Urinary bladder (tissue), 4 donors: ENCODE results near the gene MPO. TPM values are rescaled to one million over a fixed set of nuclear protein-coding genes. Genes with fewer than 3 reads are reported as not detected.

Experiments
- DNase-seq: peaks from one replicate; pipeline ENCODE4 v3.0.0-alpha.2; 2015; ENCODE audit errors: extremely low spot score
- H3K27ac ChIP-seq: one replicate; pipeline ENCODE4 v1.5.1; 2013; ENCODE audit warnings: low read depth, mild to moderate bottlenecking, moderate library complexity
- H3K36me3 ChIP-seq: one replicate; pipeline ENCODE4 v1.6.1; 2013; ENCODE audit warnings: mild to moderate bottlenecking, moderate library complexity; ENCODE audit not compliant: insufficient read depth
- H3K4me1 ChIP-seq: one replicate; pipeline ENCODE4 v1.6.1; 2013; ENCODE audit warnings: mild to moderate bottlenecking, moderate library complexity; ENCODE audit not compliant: insufficient read depth
- H3K4me3 ChIP-seq: one replicate; pipeline ENCODE4 v1.5.1; 2013; ENCODE audit warnings: low read depth, low read length
- WGBS: extraction: QIAGEN DNeasy Blood & Tissue Kit; methylation state at CpG from one replicate; pipeline ENCODE4 v1.1.7; 2013; 5-methylcytosine and 5-hydroxymethylcytosine counted together
- polyA plus RNA-seq: library from polyadenylated mRNA; stranded (reverse); fragments of 200-250 nt; gene quantifications from one replicate; pipeline ENCODE4 v1.2.3, GENCODE V29; 2013
- total RNA-seq: library from RNA; depleted of rRNA; stranded (reverse); fragments of >200 nt; gene quantifications from one replicate; pipeline ENCODE4 v1.2.3, GENCODE V29; 2014
- donor health status: healthy with polysubstance abuse.
- donor health status: healthy.

MPO gene
- total and polyA plus RNA-seq, 2 donors, result 0.30 to 1.0 TPM

DNA sequence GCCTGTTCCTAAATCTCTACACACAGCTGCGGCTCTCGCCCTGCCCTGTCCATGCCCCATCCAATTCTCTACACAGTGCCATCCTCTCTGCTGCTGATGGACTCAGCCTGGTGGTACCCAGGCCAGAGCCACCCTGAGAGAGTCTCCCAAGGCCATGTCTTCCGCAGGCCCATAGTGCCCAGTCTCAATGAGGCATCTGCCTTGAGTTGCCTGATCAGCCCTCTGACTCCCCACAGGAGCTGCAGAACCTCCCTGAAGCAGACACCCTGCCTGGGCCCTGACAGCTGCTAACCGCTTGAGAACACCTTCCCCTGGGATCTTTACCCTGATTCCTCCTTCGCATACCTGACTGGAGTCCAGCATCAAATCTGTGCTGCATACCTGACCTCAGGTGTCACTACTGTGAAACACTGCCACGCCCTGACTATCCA lies 34.6 kb upstream of the MPO start:
- 93% methylated on average over 6 of the region's 6 CpGs for WGBS
- Histone ChIP-seq H3K36me3 (no peaks in the 10 kb centered on the region), H3K4me3 (no peak overlapping the region), H3K27ac (no peak overlapping the region), H3K4me1 (no peaks in the 10 kb centered on the region)
- DNase-seq, result no peak

DNA sequence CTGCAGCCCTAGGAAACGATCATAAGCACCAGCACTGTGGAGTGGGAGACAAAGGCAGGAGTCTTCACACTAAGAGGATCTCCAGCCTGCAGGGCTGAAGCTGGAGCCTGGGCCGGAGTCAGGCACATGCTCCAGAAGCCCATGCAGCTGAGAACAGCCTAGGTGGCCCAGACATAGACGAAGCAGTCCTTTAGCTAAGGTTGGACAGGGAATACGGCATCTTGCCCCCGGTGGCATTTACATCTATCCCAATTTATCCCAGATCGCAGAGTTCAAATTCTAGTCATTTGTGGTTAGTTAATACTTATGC lies 33.9 kb upstream of the MPO start:
- Histone ChIP-seq H3K4me3 (no peak overlapping the region), H3K4me1 (no peaks in the 10 kb centered on the region), H3K27ac (no peak overlapping the region), H3K36me3 (no peaks in the 10 kb centered on the region)
- DNase-seq, result no peak
- WGBS, result 92% methylated on average over 6 of the region's 6 CpGs

DNA sequence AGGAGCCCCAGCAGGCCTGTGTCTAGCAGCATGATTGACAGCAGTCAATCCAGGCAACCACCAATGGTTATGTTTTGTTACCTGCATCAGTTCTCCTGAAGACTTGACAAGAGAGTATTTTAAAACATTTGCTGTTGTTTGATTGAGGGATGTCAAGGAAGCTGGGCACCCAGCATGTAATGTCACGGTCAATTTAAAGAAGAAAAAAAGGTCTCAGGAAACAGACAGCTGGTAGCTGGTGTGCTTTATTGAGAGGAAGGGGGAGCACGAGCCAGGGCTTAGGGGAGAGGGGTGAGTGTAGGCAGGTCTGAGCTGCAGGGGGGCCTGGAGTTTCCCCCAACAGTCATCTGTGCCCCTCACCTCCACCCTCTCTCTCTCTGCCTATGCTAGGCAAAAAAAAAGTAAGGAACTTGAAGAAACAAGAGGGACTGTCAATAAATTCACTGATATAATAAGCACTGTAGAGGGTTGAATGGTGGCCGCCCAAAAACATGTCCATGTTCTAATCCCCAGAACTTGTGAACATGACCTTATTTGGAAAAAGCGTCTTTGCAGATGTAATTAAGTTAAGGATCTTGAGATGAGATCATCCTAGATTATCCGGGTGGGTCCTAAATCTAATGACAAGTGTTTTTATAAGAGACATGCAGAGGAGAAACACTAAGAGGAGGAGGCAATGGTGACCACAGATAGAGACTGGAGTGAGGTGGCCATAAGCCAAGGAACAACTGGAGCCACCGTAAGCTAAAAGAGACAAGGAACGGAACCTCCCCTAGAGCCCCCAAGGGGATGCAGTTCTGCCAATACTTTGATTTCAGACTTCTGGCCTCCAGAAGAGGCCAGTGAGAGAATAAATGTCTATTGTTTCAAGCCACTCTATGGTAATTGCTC lies 33.3 kb upstream of the MPO start:
- Histone ChIP-seq H3K27ac (no peak overlapping the region), H3K4me1 (no peaks in the 10 kb centered on the region), H3K36me3 (no peaks in the 10 kb centered on the region), H3K4me3 (no peak overlapping the region)
- DNase-seq, result no peak
- WGBS, result 68% methylated on average over 7 of the region's 7 CpGs

DNA sequence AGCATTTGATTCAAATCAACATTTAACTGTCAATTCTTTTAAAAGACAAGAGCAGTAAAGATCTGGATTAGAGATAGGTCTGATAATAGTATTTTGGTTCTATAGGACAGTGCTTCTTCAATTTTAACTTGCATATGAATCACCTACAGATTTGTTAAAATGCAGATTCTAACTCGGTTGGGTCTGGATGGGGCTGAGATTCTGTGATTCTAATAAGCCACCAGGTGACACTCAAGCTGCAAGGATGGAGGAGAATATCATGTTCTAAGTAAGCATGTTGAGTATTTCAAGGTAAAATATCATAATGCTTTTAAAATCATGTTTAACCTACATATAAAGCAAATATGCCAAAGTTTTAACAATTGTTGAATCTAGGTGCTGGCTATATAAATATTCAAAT lies 32.1 kb upstream of the MPO start:
- Histone ChIP-seq H3K4me3 (no peak overlapping the region), H3K36me3 (no peaks in the 10 kb centered on the region), H3K4me1 (no peaks in the 10 kb centered on the region), H3K27ac (no peak overlapping the region)
- DNase-seq, result no peak
- 49% methylated on average over 1 of the region's 1 CpG for WGBS

DNA sequence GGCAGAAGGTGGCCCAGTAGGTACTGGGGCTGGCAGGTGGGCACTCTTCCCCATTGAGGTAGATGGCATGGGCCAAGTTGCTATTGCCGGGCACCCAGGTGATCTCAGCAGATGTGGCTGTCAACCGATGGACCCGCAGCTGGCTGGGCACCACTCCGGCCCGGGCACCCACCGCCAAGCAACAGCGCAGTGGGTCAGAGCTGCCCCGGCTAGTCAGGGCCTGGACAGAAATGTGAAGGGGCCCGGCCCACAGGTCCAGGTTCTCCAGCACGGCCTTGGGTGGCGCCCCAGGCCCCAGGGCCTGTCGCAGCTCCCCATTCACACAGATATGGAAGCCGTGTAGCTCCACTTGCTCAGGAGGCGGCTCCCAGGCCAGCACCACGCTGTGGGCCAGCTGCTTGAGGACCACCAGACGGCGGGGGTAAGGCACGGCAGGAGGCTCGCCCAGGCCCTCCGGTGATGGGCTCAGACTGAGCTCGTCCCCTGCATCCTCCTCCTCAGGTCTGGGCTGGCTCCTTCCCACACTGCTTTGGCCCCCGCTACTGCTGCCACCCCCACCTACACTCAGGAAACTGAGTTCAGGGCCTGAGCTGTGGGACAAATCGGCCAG lies 31.4 kb upstream of the MPO start:
- WGBS, result 89% methylated on average over 23 of the region's 23 CpGs
- H3K4me3 ChIP-seq, result no peak overlapping the region
- H3K27ac ChIP-seq, result no peak overlapping the region
- no peaks in the 10 kb centered on the region for H3K36me3 ChIP-seq
- H3K4me1 ChIP-seq, result no peaks in the 10 kb centered on the region
- DNase-seq, result no peak

DNA sequence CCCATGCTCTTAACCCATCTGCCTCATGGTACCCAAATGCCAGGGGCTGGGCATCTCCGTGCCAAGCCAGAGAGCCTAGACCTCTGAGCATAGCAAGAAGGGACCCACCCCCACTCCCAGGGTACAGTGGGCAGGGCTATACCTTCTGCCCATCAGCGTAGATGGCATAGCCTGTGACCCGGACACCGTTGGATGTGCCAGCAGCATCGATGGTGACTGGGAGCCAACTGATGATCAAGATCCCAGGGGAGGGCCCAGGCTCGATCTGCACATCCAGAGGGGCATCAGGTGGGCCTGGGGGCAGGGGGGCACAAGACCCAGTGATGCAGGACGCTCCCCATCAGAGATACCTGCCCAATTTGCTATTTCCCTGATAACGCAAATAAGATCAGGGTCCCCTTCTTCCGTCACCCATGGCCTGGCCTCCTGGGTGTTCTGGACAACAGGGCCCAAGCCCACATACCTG lies 30.7 kb upstream of the MPO start:
- no peak for DNase-seq
- Histone ChIP-seq H3K4me3 (no peak overlapping the region), H3K36me3 (no peaks in the 10 kb centered on the region), H3K4me1 (no peaks in the 10 kb centered on the region), H3K27ac (no peak overlapping the region)
- WGBS, result 93% methylated on average over 9 of the region's 9 CpGs

DNA sequence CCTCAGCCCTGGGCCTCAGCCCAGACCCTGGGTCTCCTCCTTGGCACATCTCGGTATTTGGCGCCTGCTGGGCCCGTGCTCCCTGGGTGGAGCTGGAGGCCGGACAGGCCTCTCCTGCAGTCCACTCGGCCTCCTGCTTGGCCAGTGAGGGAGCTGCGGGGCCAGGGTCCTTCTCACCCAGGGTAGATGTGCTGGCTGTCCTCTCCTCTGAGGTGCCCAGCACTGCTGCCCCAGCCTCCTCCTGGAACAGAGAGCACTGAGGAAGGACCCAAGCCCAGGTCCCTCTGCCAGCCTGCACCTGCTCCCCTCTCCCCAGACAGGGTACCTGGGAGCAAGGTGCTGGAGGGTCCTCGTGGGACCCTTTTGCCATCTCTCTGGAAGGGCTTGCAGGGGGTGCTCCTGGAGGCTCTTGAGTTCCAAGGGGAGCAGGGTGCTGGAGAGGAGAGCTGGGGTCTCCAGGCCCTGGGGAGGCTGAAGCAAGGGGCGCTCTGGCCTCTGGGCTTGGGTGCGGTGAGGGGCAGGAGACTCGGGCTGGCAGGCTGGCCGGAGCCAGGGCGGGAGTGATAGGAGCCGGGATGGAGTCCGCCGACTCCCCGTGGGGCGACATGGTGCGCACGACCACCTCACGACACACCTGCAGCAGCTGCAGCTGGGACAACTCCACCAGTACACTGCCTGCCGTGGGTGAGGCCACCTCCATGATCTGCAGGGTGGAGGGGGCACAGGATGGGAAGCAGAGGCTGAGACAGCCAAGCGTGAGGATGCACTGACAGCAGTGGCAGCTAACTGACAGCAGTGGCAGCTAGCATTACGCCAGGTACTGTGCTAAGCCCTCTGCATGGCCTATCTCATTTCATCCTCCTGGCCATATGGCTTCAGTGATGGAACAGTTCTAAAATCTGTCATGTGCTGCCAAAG lies 30.0 kb upstream of the MPO start:
- H3K4me1 ChIP-seq, result no peaks in the 10 kb centered on the region
- no peak for DNase-seq
- no peaks in the 10 kb centered on the region for H3K36me3 ChIP-seq
- no peak overlapping the region for H3K27ac ChIP-seq
- H3K4me3 ChIP-seq, result no peak overlapping the region
- 93% methylated on average over 23 of the region's 23 CpGs for WGBS

DNA sequence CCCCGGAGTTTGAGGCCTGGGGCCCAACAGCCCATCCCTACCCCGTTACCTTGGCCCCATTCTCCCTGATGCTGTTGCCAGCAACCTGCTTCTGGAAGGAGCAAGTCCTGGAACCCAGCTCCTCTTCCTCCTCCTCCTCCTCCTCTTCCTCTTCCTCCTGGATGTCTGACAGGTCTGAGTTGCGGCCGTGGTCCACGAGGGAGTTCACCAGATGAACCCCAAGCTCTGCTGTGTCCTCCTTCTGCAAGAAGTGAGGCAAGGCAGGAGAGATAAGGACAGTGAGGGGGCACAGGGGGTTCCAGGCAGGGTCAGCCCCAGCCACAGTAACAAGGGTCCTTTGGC lies 29.2 kb upstream of the MPO start:
- H3K36me3 ChIP-seq, result no peaks in the 10 kb centered on the region
- 83% methylated on average over 5 of the region's 5 CpGs for whole genome bisulfite sequencing
- DNase-seq, result no peak

DNA sequence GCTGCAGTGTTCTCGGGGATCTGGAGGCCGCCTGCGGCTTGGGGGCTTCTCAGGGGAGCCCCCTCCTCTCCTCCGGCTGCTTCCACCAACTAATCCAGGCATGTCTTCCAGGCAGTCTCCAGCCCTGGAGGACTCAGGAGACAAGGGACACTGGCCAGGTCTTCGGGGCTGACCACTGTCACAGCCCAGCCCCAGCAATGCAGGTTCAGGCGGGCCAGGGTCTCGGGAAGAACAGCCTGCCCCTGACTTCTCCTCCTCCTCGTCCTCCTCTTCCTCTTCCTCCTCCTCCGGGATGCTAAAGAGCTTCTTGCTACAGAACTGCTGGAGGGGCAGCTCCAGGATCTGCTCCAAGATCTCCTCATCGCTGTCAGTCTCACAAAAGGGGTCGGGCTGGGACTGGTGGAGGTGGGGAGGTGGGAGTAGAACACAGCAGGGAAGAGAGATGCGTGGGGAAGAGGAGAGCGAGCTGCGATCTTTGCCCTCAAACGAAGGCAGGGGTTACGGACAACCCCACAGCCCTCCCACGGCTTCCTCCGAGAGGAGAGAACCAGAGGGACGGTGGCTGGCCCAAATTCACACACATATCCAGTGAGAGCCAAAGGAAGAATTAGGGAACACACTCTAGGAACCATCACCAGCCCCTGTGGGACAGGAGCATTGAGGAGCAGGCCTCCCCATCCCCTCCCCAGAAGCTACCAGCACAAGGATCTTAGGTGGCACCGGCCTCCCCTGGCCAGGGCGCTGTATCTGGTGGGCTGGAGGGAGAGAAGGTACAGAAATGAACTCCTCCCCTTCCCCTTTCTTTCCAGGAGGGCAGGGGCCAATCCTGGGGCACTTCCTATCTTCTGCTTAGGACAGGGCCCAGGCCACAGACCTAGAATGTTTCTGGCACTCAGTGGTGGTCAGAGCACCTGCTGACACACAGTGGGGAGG lies 28.5 kb upstream of the MPO start:
- Histone ChIP-seq H3K4me1 (no peaks in the 10 kb centered on the region), H3K27ac (no peak overlapping the region), H3K4me3 (no peak overlapping the region), H3K36me3 (no peaks in the 10 kb centered on the region)
- DNase-seq, result no peak
- WGBS, result 84% methylated on average over 21 of the region's 21 CpGs

More for the DNA sequence above, 29.2 kb upstream of the MPO start:
- no peak overlapping the region for H3K4me3 ChIP-seq
- no peak overlapping the region for H3K27ac ChIP-seq
- H3K4me1 ChIP-seq, result no peaks in the 10 kb centered on the region

DNA sequence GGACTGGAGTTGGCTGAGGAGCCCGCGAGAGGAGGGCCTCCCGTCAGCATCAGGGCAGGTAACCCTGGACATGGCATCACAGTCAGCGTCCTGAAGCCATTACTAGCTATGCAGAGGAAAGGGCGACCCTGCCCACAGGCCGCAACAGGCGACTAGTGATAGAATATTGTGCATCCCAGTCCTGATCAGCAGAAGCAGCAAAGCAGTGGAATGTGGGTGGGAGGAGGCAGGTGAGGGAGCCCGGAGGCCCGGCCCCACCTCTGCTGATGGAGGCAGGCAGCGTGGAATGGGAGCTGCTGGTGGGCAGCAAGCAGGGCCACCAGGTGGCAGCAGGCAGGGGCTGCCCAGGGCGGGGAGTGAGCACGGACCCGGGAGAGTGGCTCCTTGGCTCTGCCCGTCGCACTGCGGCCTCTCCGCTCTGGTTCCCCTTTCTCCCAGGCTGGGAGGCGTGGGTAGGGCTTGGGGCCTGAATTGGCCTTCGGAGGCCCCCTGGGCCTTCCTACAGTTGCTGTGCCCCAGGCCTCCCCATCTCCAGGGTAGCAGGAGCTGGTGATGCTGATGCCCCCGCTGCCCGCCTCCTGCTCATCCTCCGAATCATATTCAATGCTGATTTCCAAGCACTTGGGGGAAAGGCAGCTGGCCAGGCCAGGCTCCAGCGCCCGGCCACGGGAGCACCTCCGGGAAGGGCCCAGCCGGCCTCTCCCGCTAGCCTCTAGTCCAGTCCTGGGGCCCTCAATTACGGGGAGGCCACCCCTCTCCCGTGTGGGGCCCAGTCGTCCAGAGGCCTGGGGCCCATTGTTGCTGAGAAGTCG lies 27.6 kb upstream of the MPO start:
- no peaks in the 10 kb centered on the region for H3K36me3 ChIP-seq
- DNase-seq, result no peak
- H3K4me3 ChIP-seq, result no peak overlapping the region
- no peaks in the 10 kb centered on the region for H3K4me1 ChIP-seq
- 77% methylated on average over 32 of the region's 32 CpGs for WGBS
- H3K27ac ChIP-seq, result no peak overlapping the region

DNA sequence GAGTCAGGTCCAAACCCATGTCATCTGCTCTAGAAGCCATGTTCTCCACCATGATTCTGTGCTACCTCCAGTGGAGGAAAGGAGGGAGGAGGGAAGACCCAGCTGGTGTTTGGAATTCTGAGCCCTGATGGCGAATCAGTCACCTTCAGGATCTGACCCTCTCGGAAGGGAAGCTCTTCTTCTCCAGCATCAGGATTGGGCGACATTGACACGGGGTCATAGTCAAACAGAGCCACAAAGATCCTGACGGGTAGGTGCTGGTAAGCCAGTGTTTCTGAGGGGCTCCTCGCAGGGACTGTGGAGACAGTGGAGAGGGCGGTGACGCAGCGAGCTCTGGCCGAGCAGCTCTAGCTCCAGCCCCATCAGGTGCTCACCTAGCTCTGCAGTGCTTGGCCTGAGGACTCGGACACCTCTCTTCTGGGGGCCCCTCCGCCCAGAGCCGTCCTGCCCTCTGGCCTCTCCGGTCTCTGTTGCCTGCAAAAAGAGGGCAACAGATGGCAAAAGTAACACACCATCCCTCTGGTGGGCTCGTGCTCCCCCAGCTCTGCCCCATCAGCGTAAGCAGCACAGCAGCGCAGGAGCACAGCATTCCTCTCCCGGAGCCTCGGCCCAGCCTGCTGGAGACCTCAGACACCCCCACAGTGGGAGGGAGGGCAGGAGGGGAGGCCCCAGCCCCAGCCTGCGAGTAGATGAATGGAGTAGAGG lies 26.9 kb upstream of the MPO start:
- DNase-seq, result no peak
- H3K36me3 ChIP-seq, result no peaks in the 10 kb centered on the region
- 88% methylated on average over 20 of the region's 20 CpGs for whole genome bisulfite sequencing
- no peak overlapping the region for H3K4me3 ChIP-seq
- no peaks in the 10 kb centered on the region for H3K4me1 ChIP-seq
- H3K27ac ChIP-seq, result no peak overlapping the region
